ENCODE data around the gene SEPTIN2.
"Not testable (repeated sequence)": the region's sequence is repeated elsewhere in the genome, so short reads cannot be mapped to it uniquely, and the experiment has no call there.

Gene SEPTIN2

DNA sequence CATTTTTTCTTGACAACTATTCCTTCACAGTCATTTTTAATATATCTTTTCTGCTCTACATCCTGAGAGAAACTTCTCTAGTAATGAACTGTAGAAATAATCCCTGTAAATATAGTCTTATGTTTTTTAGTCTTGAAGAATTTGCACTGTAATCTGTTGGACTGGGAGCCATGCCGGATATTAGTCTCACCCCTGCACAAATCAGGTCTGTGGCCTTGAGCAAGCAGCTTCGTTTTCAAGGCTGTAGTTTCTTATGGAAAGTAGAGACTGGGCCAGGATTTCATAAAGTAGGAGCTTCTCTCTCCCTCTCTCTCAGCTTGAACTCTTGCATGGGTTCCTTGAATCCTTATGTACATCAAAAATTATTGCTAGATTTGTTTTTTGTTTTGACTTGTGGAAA lies 49.1 kb downstream of the SEPTIN2 start:
- in situ Hi-C loops (cut with HindIII; ENCODE audit: low sequenced_read_pairs) = no loop called here
- H3K4me3 ChIP-seq (ENCODE audit: low read depth, low read length) = no peak overlapping the region
- TF ChIP-seq, protein P1, sequence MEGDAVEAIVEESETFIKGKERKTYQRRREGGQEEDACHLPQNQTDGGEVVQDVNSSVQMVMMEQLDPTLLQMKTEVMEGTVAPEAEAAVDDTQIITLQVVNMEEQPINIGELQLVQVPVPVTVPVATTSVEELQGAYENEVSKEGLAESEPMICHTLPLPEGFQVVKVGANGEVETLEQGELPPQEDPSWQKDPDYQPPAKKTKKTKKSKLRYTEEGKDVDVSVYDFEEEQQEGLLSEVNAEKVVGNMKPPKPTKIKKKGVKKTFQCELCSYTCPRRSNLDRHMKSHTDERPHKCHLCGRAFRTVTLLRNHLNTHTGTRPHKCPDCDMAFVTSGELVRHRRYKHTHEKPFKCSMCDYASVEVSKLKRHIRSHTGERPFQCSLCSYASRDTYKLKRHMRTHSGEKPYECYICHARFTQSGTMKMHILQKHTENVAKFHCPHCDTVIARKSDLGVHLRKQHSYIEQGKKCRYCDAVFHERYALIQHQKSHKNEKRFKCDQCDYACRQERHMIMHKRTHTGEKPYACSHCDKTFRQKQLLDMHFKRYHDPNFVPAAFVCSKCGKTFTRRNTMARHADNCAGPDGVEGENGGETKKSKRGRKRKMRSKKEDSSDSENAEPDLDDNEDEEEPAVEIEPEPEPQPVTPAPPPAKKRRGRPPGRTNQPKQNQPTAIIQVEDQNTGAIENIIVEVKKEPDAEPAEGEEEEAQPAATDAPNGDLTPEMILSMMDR (IDR thresholded peaks at IDR 0.05; ENCODE audit: low read depth, low read length) = no peak
- DNase-seq (ENCODE audit: low read depth, low spot score) = no peak

DNA sequence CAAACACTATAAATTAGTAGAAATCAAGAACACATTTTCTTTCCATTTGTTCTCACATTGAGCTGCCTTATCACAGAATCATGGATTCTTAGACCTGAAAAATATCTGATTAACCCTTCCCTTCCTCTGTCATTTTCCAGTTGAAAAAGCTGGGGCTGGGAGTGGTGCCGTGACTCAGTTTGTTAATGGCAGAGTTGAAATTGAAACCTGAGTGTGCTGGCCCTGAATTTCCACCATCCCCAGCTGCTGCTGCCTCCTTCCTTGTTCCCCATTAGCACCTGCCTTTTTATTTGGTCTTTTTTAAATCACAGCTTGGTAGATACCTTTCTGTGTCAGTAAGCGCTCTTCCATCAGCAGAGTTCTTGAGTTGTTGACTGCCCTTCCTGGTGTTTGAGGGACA lies 51.0 kb downstream of the SEPTIN2 start:
- TF ChIP-seq, protein P1 (IDR thresholded peaks at IDR 0.05; ENCODE audit: low read depth, low read length) = no peak
- DNase-seq (ENCODE audit: low read depth, low spot score) = no peak
- H3K4me3 ChIP-seq (ENCODE audit: low read depth, low read length) = no peak overlapping the region
- in situ Hi-C loops (cut with HindIII; ENCODE audit: low sequenced_read_pairs) = no loop called here

DNA sequence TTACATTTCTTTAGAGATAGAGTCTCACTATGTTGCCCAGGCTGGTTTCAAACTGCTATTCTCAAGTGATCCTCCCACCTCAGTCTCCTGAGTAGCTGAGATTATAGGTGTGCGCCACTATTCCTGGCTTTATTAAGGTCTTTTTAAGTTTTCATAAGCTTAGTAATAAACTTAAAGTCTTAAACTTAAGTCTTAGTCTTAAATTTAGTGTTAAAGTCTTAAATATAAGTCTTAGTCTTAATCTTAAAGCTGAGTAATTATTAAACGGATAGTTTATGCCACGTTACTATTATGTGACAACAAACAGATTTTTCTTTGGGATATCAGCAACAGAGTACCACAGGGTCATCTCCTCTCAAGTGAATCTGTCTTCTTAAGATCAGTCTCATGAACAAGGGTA lies 52.9 kb downstream of the SEPTIN2 start:
- TF ChIP-seq, protein P1 (IDR thresholded peaks at IDR 0.05; ENCODE audit: low read depth, low read length) = no peak
- in situ Hi-C loops (cut with HindIII; ENCODE audit: low sequenced_read_pairs) = no loop called here

DNA sequence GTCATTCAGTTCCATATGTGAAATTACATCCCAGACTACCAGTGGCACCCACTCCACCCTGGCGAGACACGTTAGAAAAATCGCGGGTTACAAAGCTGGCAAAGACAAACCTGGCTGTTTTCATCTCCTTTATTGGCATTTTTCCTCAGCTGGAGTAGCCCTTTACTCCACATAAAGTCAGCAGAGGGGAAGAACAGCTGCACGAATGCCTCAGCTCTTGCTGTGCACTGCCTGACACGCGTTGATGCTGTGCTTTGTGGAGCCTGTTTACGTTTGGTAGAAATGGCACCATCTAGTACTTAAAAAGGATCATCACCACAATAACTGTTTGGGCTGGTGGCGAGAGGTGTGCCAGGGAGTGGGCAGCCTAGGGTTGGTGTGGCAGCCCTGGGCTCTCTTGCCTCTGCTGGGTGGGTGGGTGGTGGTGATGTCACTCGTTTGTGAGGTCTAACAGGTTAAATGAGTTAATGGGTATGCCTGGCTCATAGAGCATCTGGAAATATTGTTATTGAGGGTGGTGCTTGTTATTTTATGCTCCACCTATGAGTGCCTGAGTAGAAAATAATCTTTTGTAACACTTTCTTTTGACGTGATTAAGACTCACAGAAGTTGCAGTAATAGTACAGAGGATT lies 56.8 kb downstream of the SEPTIN2 start:
- DNase-seq (ENCODE audit: low read depth, low spot score) = no peak
- in situ Hi-C loops (cut with HindIII; ENCODE audit: low sequenced_read_pairs) = no loop called here
- H3K4me3 ChIP-seq (ENCODE audit: low read depth, low read length) = no peak overlapping the region
- TF ChIP-seq, protein P1 (IDR thresholded peaks at IDR 0.05; ENCODE audit: low read depth, low read length) = no peak

More for the DNA sequence above, 52.9 kb downstream of the SEPTIN2 start:
- H3K4me3 ChIP-seq (ENCODE audit: low read depth, low read length) = no peak overlapping the region
- DNase-seq (ENCODE audit: low read depth, low spot score) = no peak

DNA sequence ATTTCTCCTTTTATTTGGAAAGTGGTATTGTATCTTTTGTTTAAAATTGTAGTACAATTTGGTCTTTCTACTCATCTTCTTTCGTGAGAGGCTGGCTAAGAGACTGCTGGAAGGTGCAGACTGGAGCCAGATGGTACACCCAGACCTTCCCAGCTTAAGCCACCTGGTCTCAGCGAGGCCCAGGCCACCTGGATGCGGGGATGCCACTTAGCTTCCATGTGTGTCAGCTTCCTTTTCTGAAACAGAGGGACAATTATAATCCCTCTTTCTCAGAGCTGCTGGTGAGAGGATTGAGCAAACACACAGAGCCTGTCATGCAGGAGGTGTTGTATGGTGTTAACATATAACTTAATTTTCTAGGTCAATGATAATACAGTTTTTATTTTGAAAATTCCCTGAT lies 57.7 kb downstream of the SEPTIN2 start:
- in situ Hi-C loops (cut with HindIII; ENCODE audit: low sequenced_read_pairs) = no loop called here
- DNase-seq (ENCODE audit: low read depth, low spot score) = no peak
- no peak overlapping the region for H3K4me3 ChIP-seq (ENCODE audit: low read depth, low read length)
- TF ChIP-seq, protein P1 (IDR thresholded peaks at IDR 0.05; ENCODE audit: low read depth, low read length) = no peak

DNA sequence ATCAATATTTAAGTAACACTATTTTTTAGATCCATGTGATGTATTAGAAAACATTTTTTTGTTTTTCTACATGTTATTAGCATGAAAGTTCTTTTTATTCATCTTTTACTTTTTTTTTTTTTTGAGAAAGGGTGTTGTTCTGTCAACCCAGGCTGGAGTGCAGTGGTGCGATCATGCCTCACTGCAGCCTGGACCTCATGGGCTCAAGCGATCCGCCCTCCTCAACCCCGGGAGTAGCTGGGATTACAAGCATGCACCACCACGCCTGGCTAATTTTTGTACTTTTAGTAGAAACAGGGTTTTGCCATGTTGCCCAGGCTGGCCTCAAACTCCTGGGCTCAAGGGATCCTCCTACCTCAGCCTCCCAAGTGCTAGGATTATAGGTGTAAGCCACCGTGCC lies 58.2 kb downstream of the SEPTIN2 start:
- DNase-seq (ENCODE audit: low read depth, low spot score); in situ Hi-C loops (cut with HindIII; ENCODE audit: low sequenced_read_pairs); H3K4me3 ChIP-seq (ENCODE audit: low read depth, low read length): not testable (repeated sequence)

DNA sequence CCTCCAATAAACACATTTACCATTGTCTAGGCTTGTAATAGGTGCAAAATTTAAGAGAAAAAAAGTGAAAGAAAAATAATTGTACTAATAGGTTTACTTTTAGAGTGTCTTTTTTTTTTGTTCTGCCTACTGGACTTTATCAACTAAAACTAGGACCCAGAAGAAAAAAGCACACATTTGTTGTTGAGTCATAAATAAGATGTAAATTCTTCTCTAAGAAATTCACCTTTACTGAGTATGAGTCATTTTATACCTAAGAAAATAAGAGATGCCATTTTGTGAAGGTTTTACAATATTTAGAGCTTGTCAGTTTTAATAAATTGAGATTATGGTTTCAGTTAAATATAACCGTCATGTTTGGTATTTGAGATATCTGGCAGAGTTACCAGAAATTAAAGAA lies 59.6 kb downstream of the SEPTIN2 start:
- TF ChIP-seq, protein P1 (IDR thresholded peaks at IDR 0.05; ENCODE audit: low read depth, low read length) = no peak
- H3K4me3 ChIP-seq (ENCODE audit: low read depth, low read length) = no peak overlapping the region
- in situ Hi-C loops (cut with HindIII; ENCODE audit: low sequenced_read_pairs) = no loop called here
- DNase-seq (ENCODE audit: low read depth, low spot score) = no peak

Data from astrocyte of the spinal cord (primary cell).